Thoracic aorta (tissue), 2 donors: ENCODE results near the gene BSCL2. TPM values are rescaled to one million over a fixed set of nuclear protein-coding genes. Genes with fewer than 3 reads are reported as not detected.

ENCODE experiments used
- ATAC-seq: fragments of 150-250 bp; one replicate; pipeline ENCODE4 v1.8.0; 2017; ENCODE audit warnings: low read depth; ENCODE audit not compliant: insufficient number of reproducible peaks, low FRiP score
- DNase-seq: peaks from one replicate; pipeline ENCODE4 v3.0.0-alpha.2; 2020; ENCODE audit warnings: low spot score
- H3K27ac ChIP-seq, 2 donors: fragments of 200-600 bp; sonication (generic); 1 replicate in 1 of 2; 2 replicates in 1 of 2; pipeline ENCODE4 v1.5.1; 2016; ENCODE audit warnings: mild to moderate bottlenecking in 2 of 2, moderate library complexity in 2 of 2
- H3K27me3 ChIP-seq: fragments of 200-600 bp; sonication (generic); replicated peaks from 2 replicates; pipeline ENCODE4 v1.6.0; 2016; ENCODE audit warnings: mild to moderate bottlenecking; ENCODE audit not compliant: insufficient read depth
- H3K36me3 ChIP-seq: fragments of 200-600 bp; sonication (generic); one replicate; pipeline ENCODE4 v1.5.1; 2016
- H3K4me1 ChIP-seq, 2 donors: fragments of 200-600 bp; sonication (generic); 1 replicate in 1 of 2; 2 replicates in 1 of 2; pipeline versions ENCODE4 v1.5.1 to v1.6.0; 2016; ENCODE audit warnings: low read depth in 2 of 2, mild to moderate bottlenecking in 1 of 2; ENCODE audit not compliant: control insufficient read depth in 1 of 2
- H3K4me3 ChIP-seq: fragments of 200-600 bp; sonication (generic); 2 replicates; pipeline ENCODE4 v1.5.1; 2016; ENCODE audit warnings: mild to moderate bottlenecking
- H3K9me3 ChIP-seq: fragments of 200-600 bp; sonication (generic); 2 replicates; pipeline ENCODE4 v1.5.1; 2016
- CTCF ChIP-seq: fragments of 200-600 bp; sonication (generic); IDR thresholded peaks from one replicate; pipeline ENCODE4 v1.5.1; 2019; ENCODE audit warnings: antibody characterized with exemption
- total RNA-seq, 2 donors: library from RNA; depleted of rRNA; stranded (reverse); fragments of >200 nt; gene quantifications; one replicate each; pipeline versions ENCODE4 v1.1.0 to v1.2.3, GENCODE V29; 2016

Gene BSCL2
- total RNA-seq, 2 donors from 2014 or later = 14.0 to 50.9 TPM

DNA sequence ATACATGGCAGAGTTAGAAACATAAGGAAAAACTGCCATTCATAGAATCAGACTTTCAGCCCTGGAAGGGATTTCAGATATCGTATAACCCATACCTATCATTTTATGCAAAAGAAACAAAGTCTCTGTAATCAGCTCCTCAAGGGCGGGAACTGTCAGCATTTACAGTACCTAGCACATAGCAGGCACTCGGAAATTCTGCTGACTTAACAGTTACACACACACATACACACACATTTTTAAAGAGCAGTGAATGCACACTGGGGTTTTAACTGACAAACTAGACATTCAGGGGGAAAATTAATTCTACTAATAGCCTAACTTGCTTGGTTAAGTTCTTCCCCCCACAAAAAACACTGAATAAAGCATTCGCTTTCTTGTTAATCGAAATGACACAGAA lies 9.0 kb upstream of the BSCL2 start:
- no peak for TF ChIP-seq CTCF
- ATAC-seq (no peak), DNase-seq (no peak)
- no peaks in the 10 kb centered on the region for H3K4me1 ChIP-seq
- no peak overlapping the region for H3K4me3 ChIP-seq
- H3K9me3 ChIP-seq = no peaks in the 10 kb centered on the region
- H3K36me3 ChIP-seq = peaks cover 70% of the 10 kb centered on the region
- H3K27ac ChIP-seq = no peak overlapping the region
- H3K27me3 ChIP-seq = no peaks in the 10 kb centered on the region

GRCh38 chr11:62715150-62716130 lies 8.2 kb upstream of the BSCL2 start:
- no peak overlapping the region for H3K4me3 ChIP-seq
- H3K27ac ChIP-seq = no peak overlapping the region
- H3K4me1 ChIP-seq = peaks cover 0 to 4% of the 10 kb centered on the region in 2 donors
- no peak for TF ChIP-seq CTCF
- ATAC-seq = no peak
- H3K36me3 ChIP-seq = peaks cover 67% of the 10 kb centered on the region
- no peak for DNase-seq
- no peaks in the 10 kb centered on the region for H3K9me3 ChIP-seq
- H3K27me3 ChIP-seq = no peaks in the 10 kb centered on the region

- no peak overlapping the region for H3K4me3 ChIP-seq
- H3K36me3 ChIP-seq = peaks cover 49% of the 10 kb centered on the region
- H3K9me3 ChIP-seq = no peaks in the 10 kb centered on the region
- ATAC-seq = no peak
- no peak for DNase-seq
- no peaks in the 10 kb centered on the region for H3K27me3 ChIP-seq
- no peak overlapping the region for H3K27ac ChIP-seq
- peaks cover 5 to 19% of the 10 kb centered on the region in 2 donors for H3K4me1 ChIP-seq
- no peak for TF ChIP-seq CTCF
Measured at GRCh38 chr11:62713343-62713742, 6.1 kb upstream of the BSCL2 start.

DNA sequence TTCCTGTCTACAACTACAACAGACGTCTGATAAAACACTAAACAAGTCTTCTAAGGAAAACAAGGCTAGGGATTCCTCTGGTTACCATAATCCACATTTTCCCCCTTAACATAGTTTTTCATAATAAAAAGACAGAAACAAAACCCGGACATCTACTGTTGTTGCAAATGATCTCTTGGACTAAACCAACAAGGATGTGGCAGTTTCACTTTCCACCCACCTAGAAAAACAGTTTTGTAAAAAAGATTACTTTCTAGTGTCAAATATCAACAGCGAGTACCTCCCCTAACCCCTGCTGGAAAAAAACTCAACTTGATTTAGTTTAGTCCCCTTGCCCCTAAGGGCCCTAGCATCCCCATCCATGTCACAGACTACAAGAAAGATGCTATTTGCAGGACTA lies 5.6 kb upstream of the BSCL2 start:
- H3K4me3 ChIP-seq = no peak overlapping the region
- no peaks in the 10 kb centered on the region for H3K27me3 ChIP-seq
- ATAC-seq (no peak), DNase-seq (no peak)
- no peak for TF ChIP-seq CTCF
- no peaks in the 10 kb centered on the region for H3K9me3 ChIP-seq
- H3K27ac ChIP-seq = no peak overlapping the region
- peaks cover 45% of the 10 kb centered on the region for H3K36me3 ChIP-seq
- peaks cover 5 to 24% of the 10 kb centered on the region in 2 donors for H3K4me1 ChIP-seq

- Histone ChIP-seq H3K27ac (no peak overlapping the region), H3K36me3 (peaks cover 40% of the 10 kb centered on the region), H3K4me3 (no peak overlapping the region), H3K9me3 (no peaks in the 10 kb centered on the region), H3K27me3 (no peaks in the 10 kb centered on the region), H3K4me1 (peaks cover 5 to 24% of the 10 kb centered on the region in 2 donors)
- DNase-seq = no peak
- ATAC-seq = no peak
- TF ChIP-seq CTCF = no peak
Measured at GRCh38 chr11:62712276-62712812, 5.1 kb upstream of the BSCL2 start.
